Neural progenitor cell (in vitro differentiated cells): Measurements from ENCODE around the gene NIN.
"Not testable (repeated sequence)": the region's sequence is repeated elsewhere in the genome, so short reads cannot be mapped to it uniquely, and the experiment has no call there.

Experiments used
- CTCF ChIP-seq: fragments of 200-600 bp; sonication (generic); IDR thresholded peaks from 2 replicates; pipeline ENCODE4 v1.5.1; 2017; ENCODE audit warnings: antibody characterized with exemption, mild to moderate bottlenecking
- EZH2 ChIP-seq: fragments of 200-600 bp; sonication (generic); IDR thresholded peaks from 2 replicates; pipeline ENCODE4 v1.6.1; 2017; ENCODE audit warnings: antibody characterized with exemption, mild to moderate bottlenecking, moderate library complexity

DNA sequence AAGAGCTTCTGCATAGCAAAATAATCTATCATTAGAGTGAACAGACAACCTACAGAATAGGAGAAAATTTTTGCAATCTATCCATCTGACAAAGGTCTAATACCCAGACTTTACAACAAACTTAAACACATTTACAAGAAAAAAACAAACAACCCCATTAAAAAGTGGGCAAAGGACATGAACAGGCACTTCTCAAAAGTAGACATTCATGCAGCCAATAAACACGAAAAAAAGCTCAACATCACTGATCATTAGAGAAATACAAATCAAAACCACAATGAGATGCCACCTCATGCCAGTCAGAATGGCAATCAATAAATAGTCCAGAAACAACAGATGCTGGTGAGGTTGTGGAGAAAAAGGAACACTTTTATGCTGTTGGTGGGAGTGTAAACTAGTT is 15.9 kb downstream of the NIN start:
- TF ChIP-seq EZH2, CTCF: not testable (repeated sequence)
